H1 (cell line): Measurements from ENCODE around the gene UPP1. TPM values are rescaled to one million over a fixed set of nuclear protein-coding genes. Genes with fewer than 3 reads are reported as not detected.

Experiments used
- JUN ChIP-seq: IDR thresholded peaks from 2 replicates; pipeline ENCODE4 v1.6.1; 2011; ENCODE audit warnings: low read depth, mild to moderate bottlenecking, improper control_type of control experiment, low read length
- KDM4A ChIP-seq: IDR thresholded peaks from one replicate; pipeline ENCODE4 v1.7.1; 2012; ENCODE audit warnings: low read depth, mild to moderate bottlenecking, moderate library complexity, low read length, inconsistent platforms; ENCODE audit not compliant: severe bottlenecking
- RNF2 ChIP-seq: fragments of 200-900, 300-1000 bp; sonication (generic); IDR thresholded peaks from 2 replicates; pipeline ENCODE4 v1.7.1; 2016; ENCODE audit warnings: borderline replicate concordance, low read depth, mild to moderate bottlenecking, antibody characterized with exemption, low read length; ENCODE audit not compliant: poor library complexity, severe bottlenecking; ENCODE audit errors: missing control alignments
- SIRT6 ChIP-seq: IDR thresholded peaks from one replicate; pipeline ENCODE4 v1.7.1; 2012; ENCODE audit warnings: low read length, inconsistent platforms
- SP4 ChIP-seq: IDR thresholded peaks from 2 replicates; pipeline ENCODE4 v1.6.1; 2012; ENCODE audit warnings: low read length, inconsistent platforms
- polyA plus RNA-seq, 7 experiments: library from polyadenylated mRNA; depleted of rRNA in 3 of 7; stranded (reverse) in 5 of 7; unstranded in 2 of 7; fragments of >200 nt in 5 of 7; fragments of 200-250 nt in 2 of 7; gene quantifications; 1 replicate in 5 of 7; 2 replicates in 1 of 7; 4 replicates in 1 of 7; pipeline versions ENCODE4 v1.2.1 to v1.2.3, GENCODE V29; 2011 to 2013; ENCODE audit warnings: missing spikeins in 2 of 7, mixed read lengths in 2 of 7
- total RNA-seq: library from RNA; stranded (reverse); fragmentation: NEBNext Ultra II Directional; extraction: Animal tissue kit (Norgen Biotek cat#: 25700); gene quantifications from 2 replicates; pipeline ENCODE4 v1.2.1, GENCODE V29; 2021

Gene UPP1
- total and polyA plus RNA-seq, 2 of the 8 experiments (the other 6 are each of a cell fraction or from before 2014, with no cell fraction given) = 40.7 to 46.2 TPM

DNA sequence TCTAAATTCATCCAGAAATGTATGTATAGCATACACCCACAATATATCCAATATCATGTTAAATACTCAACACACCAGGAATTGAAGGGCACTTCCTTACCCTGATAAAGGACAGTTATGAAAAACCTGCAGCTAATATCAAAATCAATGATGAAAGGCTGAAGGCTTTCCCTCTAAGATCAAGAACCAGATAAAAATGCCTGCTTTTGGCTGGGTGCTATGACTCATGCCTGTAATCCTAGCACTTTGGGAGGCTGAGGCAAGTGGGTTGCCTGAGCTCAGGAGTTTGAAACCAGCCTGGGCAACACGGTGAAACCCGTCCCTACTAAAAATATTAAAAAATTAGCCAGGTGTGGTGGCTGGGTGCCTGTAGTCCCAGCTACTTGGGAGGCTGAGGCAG is 21.6 kb upstream of the UPP1 start (continued):
- TF ChIP-seq KDM4A (no peak), JUN (no peak), SP4 (no peak), SIRT6 (no peak), RNF2 (no peak)
